ENCODE measurements around the gene MBOAT7. TPM values are rescaled to one million over a fixed set of nuclear protein-coding genes. Genes with fewer than 3 reads are reported as not detected.

MBOAT7 gene
- total and polyA plus RNA-seq, 8 donors = 18.8 to 47.2 (median 30.1) TPM

DNA sequence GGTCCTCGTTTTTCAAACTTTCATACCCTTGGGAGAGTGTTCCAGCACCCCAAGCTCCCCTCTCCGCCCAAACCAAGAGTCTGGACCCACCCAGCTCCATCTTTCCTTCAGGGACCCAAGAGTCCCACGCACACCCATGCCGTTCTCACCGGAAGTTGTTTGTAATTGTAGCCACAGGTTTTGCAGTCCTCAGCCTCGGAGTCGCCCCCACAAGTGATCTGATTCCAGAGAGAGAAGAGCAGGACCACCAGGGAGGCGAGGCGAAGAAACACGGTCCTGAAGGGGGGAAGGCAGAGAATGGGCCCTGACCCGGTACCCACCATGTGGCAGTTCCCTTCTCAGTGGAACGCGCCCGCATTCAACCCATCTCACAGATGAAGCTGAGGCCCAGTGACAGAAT is 26.5 kb downstream of the MBOAT7 start:
- no peak for ATAC-seq
- TF ChIP-seq CTCF (IDR thresholded peaks at IDR 0.05) = no peak
- no peaks in the 10 kb centered on the region for H3K9me3 ChIP-seq
- no peak for DNase-seq
- peaks cover 9 to 23% (median 14%) of the 10 kb centered on the region in 3 donors for H3K4me1 ChIP-seq
- no peak for FAIRE-seq
- H3K27me3 ChIP-seq = no peaks in the 10 kb centered on the region
- peaks cover 0 to 1% (median 0%) of the 10 kb centered on the region in 3 donors for H3K36me3 ChIP-seq
- H3K4me3 ChIP-seq = peak overlapping the region in 1 of 4 donors; percentile 32
- intact Hi-C loops (cut with DNase I) = no loop called here
- WGBS, 2 donors = 50 to 73% methylated on average over 14 of the region's 14 CpGs
- H3K27ac ChIP-seq = peak overlapping the region in 1 of 4 donors; percentile 4

GRCh38 chr19:54162241-54162805 is 27.1 kb downstream of the MBOAT7 start:
- intact Hi-C loops (cut with DNase I) = no loop called here
- no peaks in the 10 kb centered on the region for H3K27me3 ChIP-seq
- peaks cover 9 to 23% (median 14%) of the 10 kb centered on the region in 3 donors for H3K4me1 ChIP-seq
- peak; percentile 46 to 66 (median 66) for ATAC-seq
- H3K9me3 ChIP-seq = no peaks in the 10 kb centered on the region
- FAIRE-seq = no peak
- peaks cover 0 to 5% (median 0%) of the 10 kb centered on the region in 3 donors for H3K36me3 ChIP-seq
- H3K4me3 ChIP-seq = peak overlapping the region in 2 of 4 donors; percentile 20 to 32
- WGBS, 2 donors = 1% methylated on average over 28 to 34 of the region's 35 CpGs
- H3K27ac ChIP-seq = peak overlapping the region in 1 of 4 donors; percentile 4
- peak; percentile 80 to 93 (median 88) for DNase-seq
- no peak for TF ChIP-seq CTCF (IDR thresholded peaks at IDR 0.05)

DNA sequence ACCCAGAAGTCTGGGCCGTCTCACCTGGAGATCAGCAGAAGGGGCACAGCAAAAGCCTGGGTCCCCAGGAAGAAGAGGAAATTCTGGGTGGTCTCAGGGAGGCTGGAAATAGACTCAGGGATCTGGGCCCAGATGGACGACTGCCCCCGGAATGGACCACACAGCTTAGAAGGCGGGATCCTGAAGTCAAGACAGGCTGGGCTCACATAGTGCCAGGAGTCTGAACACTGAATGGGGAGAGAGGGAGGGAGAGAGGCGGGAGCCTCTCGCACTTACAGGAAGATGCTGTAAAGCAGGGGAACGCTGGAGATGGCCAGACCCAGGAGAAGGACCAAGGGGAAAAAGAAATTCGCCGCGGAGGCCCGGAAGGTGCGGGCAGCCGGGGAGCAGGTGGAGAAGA is 28.5 kb downstream of the MBOAT7 start:
- peak overlapping the region in 2 of 4 donors; percentile 43 to 76 for H3K4me3 ChIP-seq

DNA sequence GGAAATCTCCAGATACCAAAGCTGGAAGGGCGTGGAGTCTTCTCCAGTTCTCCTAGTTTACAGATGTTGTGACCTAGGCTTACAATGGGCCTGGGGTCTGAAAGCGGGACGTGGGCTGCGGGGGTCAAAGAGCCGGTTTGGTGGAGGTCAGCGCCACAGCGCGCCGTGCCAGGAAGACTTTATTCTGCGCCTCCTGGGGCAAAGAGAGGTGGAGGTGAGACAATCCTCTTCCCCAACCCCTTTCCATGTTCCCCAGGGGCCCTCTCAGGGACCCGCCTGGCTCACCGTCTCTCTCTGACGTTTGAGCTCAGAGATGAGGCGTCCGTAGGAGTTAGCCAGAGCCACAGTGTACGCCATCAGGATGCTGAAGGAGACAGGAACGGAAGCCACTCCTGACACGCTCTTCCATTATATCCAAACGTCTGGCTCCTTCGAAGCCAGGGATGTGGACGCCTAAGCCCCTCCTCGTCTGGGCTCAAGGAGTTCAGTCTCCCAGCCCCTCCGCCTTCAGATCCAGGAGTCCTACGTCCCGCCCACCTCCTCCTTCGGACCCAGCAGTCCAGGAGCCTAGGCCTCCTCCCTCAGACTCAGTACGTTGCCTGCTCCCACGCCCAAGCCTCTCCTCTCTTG is 29.1 kb downstream of the MBOAT7 start:
- Histone ChIP-seq H3K27me3 (no peaks in the 10 kb centered on the region), H3K9me3 (no peaks in the 10 kb centered on the region), H3K4me1 (peaks cover 9 to 23% (median 14%) of the 10 kb centered on the region in 3 donors), H3K36me3 (peaks cover 3 to 24% (median 12%) of the 10 kb centered on the region in 3 donors), H3K27ac (peak overlapping the region; percentile 61 to 88 (median 86)), H3K4me3 (peak overlapping the region in 3 of 4 donors; percentile 2 to 76 (median 43))
- TF ChIP-seq CTCF (IDR thresholded peaks at IDR 0.05) = no peak
- ATAC-seq (no peak), FAIRE-seq (no peak), DNase-seq (peak in 1 of 6 donors; percentile 51)
- 1 to 2% methylated on average over 28 of the region's 28 CpGs for WGBS, 2 donors
- intact Hi-C loops (cut with DNase I) = no loop called here

More for the DNA sequence above, 28.5 kb downstream of the MBOAT7 start:
- peaks cover 3 to 18% (median 8%) of the 10 kb centered on the region in 3 donors for H3K36me3 ChIP-seq
- intact Hi-C loops (cut with DNase I) = no loop called here
- H3K27ac ChIP-seq = peak overlapping the region in 2 of 4 donors; percentile 87 to 88
- ATAC-seq (no peak), DNase-seq (no peak), FAIRE-seq (no peak)
- WGBS, 2 donors = 29 to 42% methylated on average over 11 to 13 of the region's 13 CpGs
- TF ChIP-seq CTCF (IDR thresholded peaks at IDR 0.05) = no peak
- no peaks in the 10 kb centered on the region for H3K27me3 ChIP-seq
- peaks cover 9 to 23% (median 14%) of the 10 kb centered on the region in 3 donors for H3K4me1 ChIP-seq
- H3K9me3 ChIP-seq = no peaks in the 10 kb centered on the region

Data from pancreas (tissue), 10 donors.